Head of caudate nucleus (tissue), 42 donors: ENCODE results near the gene ZNF664.

Source experiments
- DNase-seq, 42 donors: peaks; one replicate each; pipeline versions ENCODE4 v3.0.0 to v3.0.0-alpha.2; 2020 to 2021; ENCODE audit warnings: mixed read lengths in 7 of 42
- intact Hi-C: fragments of 100-400 bp; cut with DNase I; formaldehyde crosslinking; loops from one replicate; pipeline ENCODE4 v1.15.0; 2022

Gene ZNF664

GRCh38 chr12:123972457-123973401 lies at the start of gene ZNF664, which contains the start of gene CCDC92:
TSS of gene ZNF664 (plus strand) at chr12:123973215. CDS start at chr12:124012145, 38,930 bp downstream.
TSS of gene CCDC92 (minus strand) at chr12:123972831. CDS start at chr12:123944305, 28,526 bp downstream.
- intact Hi-C loops = no loop called here
- DNase-seq = peak; percentile 67 to 96 (median 90)

GRCh38 chr12:123923927-123924326 lies 49.1 kb upstream of the ZNF664 start:
- intact Hi-C loops = no loop called here
- no peak for DNase-seq

- intact Hi-C loops = no loop called here
These were observed 48.5 kb upstream of the ZNF664 start for GRCh38 chr12:123924539-123924938.

GRCh38 chr12:123928274-123928865 lies 44.6 kb upstream of the ZNF664 start:
- intact Hi-C loops = no loop called here
- no peak for DNase-seq

More at GRCh38 chr12:123924539-123924938, 48.5 kb upstream of the ZNF664 start:
- DNase-seq = no peak

GRCh38 chr12:123928897-123929296 lies 44.1 kb upstream of the ZNF664 start:
- intact Hi-C loops = no loop called here
- no peak for DNase-seq

- peak in 1 of 42 donors; percentile 5 for DNase-seq
- intact Hi-C loops = no loop called here
These were observed 43.0 kb upstream of the ZNF664 start for GRCh38 chr12:123929946-123930583.

- DNase-seq = peak in 1 of 42 donors; percentile 4
- intact Hi-C loops = no loop called here
These were observed 41.2 kb upstream of the ZNF664 start for GRCh38 chr12:123931686-123932321.

- intact Hi-C loops = no loop called here
- DNase-seq = peak in 1 of 42 donors; percentile 14
These were observed 39.8 kb upstream of the ZNF664 start for GRCh38 chr12:123933214-123933613.

GRCh38 chr12:123934016-123934620 lies 38.9 kb upstream of the ZNF664 start:
- DNase-seq = peak in 1 of 42 donors; percentile 15

GRCh38 chr12:123934829-123935228 lies 38.2 kb upstream of the ZNF664 start:
- DNase-seq = no peak

More at GRCh38 chr12:123934016-123934620, 38.9 kb upstream of the ZNF664 start:
- intact Hi-C loops = no loop called here

GRCh38 chr12:123935956-123936355 lies 37.1 kb upstream of the ZNF664 start:
- intact Hi-C loops = no loop called here
- DNase-seq = no peak

More at GRCh38 chr12:123934829-123935228, 38.2 kb upstream of the ZNF664 start:
- intact Hi-C loops = no loop called here

GRCh38 chr12:123936471-123936870 lies 36.5 kb upstream of the ZNF664 start:
- intact Hi-C loops = no loop called here
- DNase-seq = no peak

- intact Hi-C loops = no loop called here
- peak in 1 of 42 donors; percentile 1 for DNase-seq
These were observed 35.9 kb upstream of the ZNF664 start for GRCh38 chr12:123936956-123937706.

- intact Hi-C loops = no loop called here
- peak in 1 of 42 donors; percentile 1 for DNase-seq
These were observed 35.1 kb upstream of the ZNF664 start for GRCh38 chr12:123937707-123938591.

GRCh38 chr12:123938679-123939480 lies 34.1 kb upstream of the ZNF664 start:
- peak in 3 of 42 donors; percentile 16 to 59 (median 28) for DNase-seq
- intact Hi-C loops = no loop called here
